OCI-LY7 (cell line): ENCODE data around the gene KCTD19. TPM values are rescaled to one million over a fixed set of nuclear protein-coding genes. Genes with fewer than 3 reads are reported as not detected.

ENCODE experiments used
- BruUV-seq: library from RNA; stranded (reverse); fragments of 400-500 nt; replicated peaks from 2 replicates; lab custom pipeline; 2021; lab: Mats Ljungman, UMichigan
- CTCF ChIA-PET: fragments of 300-600 bp; sonication (Branson Sonifier 250); formaldehyde crosslinking; loops from one replicate; lab custom pipeline; 2022; ENCODE audit warnings: antibody characterized with exemption; ENCODE audit not compliant: unreplicated experiment; lab: Charles Lee
- POLR2A ChIA-PET: fragments of 300-600 bp; sonication (Branson Sonifier 250); formaldehyde crosslinking; loops from one replicate; lab custom pipeline; 2022; ENCODE audit warnings: antibody characterized with exemption; lab: Charles Lee
- DNase-seq: peaks from one replicate; pipeline ENCODE4 v3.0.0-alpha.2; 2015; ENCODE audit warnings: low spot score
- H2AFZ ChIP-seq: fragments of 200-600 bp; sonication (generic), shearing (Covaris generic); 2 replicates; pipeline ENCODE4 v1.6.1; 2014; ENCODE audit warnings: mild to moderate bottlenecking, antibody characterized with exemption, low read length, moderate library complexity
- H3K27ac ChIP-seq: fragments of 200-600 bp; sonication (generic); 2 replicates; pipeline ENCODE4 v1.5.1; 2014; ENCODE audit warnings: mixed run types, low read depth, mild to moderate bottlenecking, moderate library complexity, low read length, inconsistent platforms; ENCODE audit not compliant: poor library complexity, severe bottlenecking
- H3K36me3 ChIP-seq: fragments of 200-600 bp; sonication (generic); 2 replicates; pipeline ENCODE4 v1.6.1; 2014; ENCODE audit warnings: mild to moderate bottlenecking, antibody characterized with exemption, low read length, moderate library complexity, mixed read lengths; ENCODE audit not compliant: insufficient read depth
- H3K4me1 ChIP-seq: fragments of 200-600 bp; sonication (generic); 2 replicates; pipeline ENCODE4 v1.5.1; 2014; ENCODE audit warnings: mild to moderate bottlenecking, low read length; ENCODE audit not compliant: insufficient read depth, poor library complexity, severe bottlenecking
- H3K4me2 ChIP-seq: fragments of 200-600 bp; sonication (generic); 2 replicates; pipeline ENCODE4 v1.6.1; 2014; ENCODE audit warnings: mild to moderate bottlenecking, low read length
- H3K4me3 ChIP-seq: fragments of 200-600 bp; sonication (generic); 2 replicates; pipeline ENCODE4 v1.5.1; 2014; ENCODE audit warnings: mild to moderate bottlenecking, low read depth, low read length; ENCODE audit not compliant: poor library complexity, severe bottlenecking
- H3K79me2 ChIP-seq: fragments of 200-600 bp; sonication (generic); 2 replicates; pipeline ENCODE4 v1.6.1; 2016; ENCODE audit warnings: low read depth, mild to moderate bottlenecking, low read length, moderate library complexity, mixed read lengths; ENCODE audit not compliant: insufficient read depth
- H3K9me2 ChIP-seq: fragments of 200-600 bp; sonication (generic); 2 replicates; pipeline ENCODE4 v1.6.1; 2016; ENCODE audit warnings: mild to moderate bottlenecking, low read length, mixed read lengths; ENCODE audit not compliant: insufficient read depth
- H3K9me3 ChIP-seq: fragments of 200-600 bp; sonication (generic); 2 replicates; pipeline ENCODE4 v1.6.1; 2014; ENCODE audit warnings: mild to moderate bottlenecking, mixed run types, low read length, mixed read lengths
- H4K20me1 ChIP-seq: fragments of 200-600 bp; sonication (generic); 2 replicates; pipeline ENCODE4 v1.6.1; 2014; ENCODE audit warnings: mild to moderate bottlenecking, antibody characterized with exemption, low read length, moderate library complexity, mixed read lengths; ENCODE audit not compliant: insufficient read depth
- EZH2phosphoT487 ChIP-seq: fragments of 200-600 bp; sonication (generic); IDR thresholded peaks from 2 replicates; pipeline ENCODE4 v1.6.1; 2018; ENCODE audit warnings: low read depth, borderline replicate concordance, mild to moderate bottlenecking, mixed run types, antibody characterized with exemption, low read length, moderate library complexity, mixed read lengths
- intact Hi-C: fragments of 100-400 bp; cut with micrococcal nuclease; formaldehyde crosslinking; loops from one replicate; pipeline ENCODE4 v1.10.0; 2022; ENCODE audit not compliant: unreplicated experiment
- total RNA-seq, 2 experiments: library from RNA; depleted of rRNA in 1 of 2; stranded (reverse); fragments of >200 nt in 1 of 2; shearing (Covaris generic) in 1 of 2; gene quantifications; 2 replicates each; pipeline ENCODE4 v1.2.3, GENCODE V29; 2014 to 2022
- TF ChIP-seq, protein P1 (sequence below): fragments of 200-600 bp; sonication (generic); conservative IDR thresholded peaks from 2 replicates; pipeline ENCODE4 v1.5.1; 2014; ENCODE audit warnings: mild to moderate bottlenecking, antibody characterized with exemption, low read length, moderate library complexity, mixed read lengths

Gene KCTD19
- total RNA-seq, 2 experiments from 2014 or later = 0.17 TPM; not detected in 1

DNA sequence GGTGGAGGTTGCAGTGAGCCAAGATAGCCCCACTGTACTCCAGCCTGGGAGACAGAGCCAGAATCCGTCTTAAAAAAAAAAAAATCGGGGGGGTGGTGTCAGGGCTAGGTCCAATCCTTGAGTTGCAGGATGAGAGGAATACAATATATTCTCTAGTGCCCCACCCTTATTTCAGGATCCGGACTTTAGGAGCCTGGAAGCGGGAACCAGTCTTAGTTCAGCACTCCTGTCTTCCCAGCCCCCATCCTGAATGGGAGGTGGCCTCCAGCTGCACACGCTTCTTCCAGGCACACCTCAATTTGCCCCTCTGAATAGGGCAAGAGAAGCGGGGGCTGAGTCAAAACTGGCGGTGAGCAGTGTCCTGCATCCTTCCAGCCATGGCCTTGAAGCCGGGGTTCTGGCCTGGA lies 80.9 kb downstream of the KCTD19 start:
- H3K4me1 ChIP-seq = peaks cover 61% of the 10 kb centered on the region
- no peaks in the 10 kb centered on the region; the same call in 1 of the 2 replicates for H3K79me2 ChIP-seq
- intact Hi-C loops = loop anchor here (1.0 to 2.0 kb wide), 2 partner anchors 53 to 86 kb away; partner anchors contain the start of genes E2F4, FBXL8 and TRADD
- H3K36me3 ChIP-seq = no peaks in the 10 kb centered on the region
- peak overlapping the region; percentile 70 for H3K27ac ChIP-seq
- CTCF ChIA-PET = interaction anchor here (0.7 kb wide), 1 partner anchor 53 kb away, joined by 4 read pairs; no protein-coding TSS in a partner anchor
- peak overlapping the region; percentile 94 for H3K4me2 ChIP-seq
- no peak for DNase-seq
- H4K20me1 ChIP-seq = no peaks in the 10 kb centered on the region
- peak overlapping the region; percentile 73 for H2AFZ ChIP-seq
- H3K4me3 ChIP-seq = peak overlapping the region; percentile 86
- H3K9me3 ChIP-seq = no peaks in the 10 kb centered on the region
- POLR2A ChIA-PET = interaction anchor here (0.7 to 2.5 kb wide), 5 partner anchors 9 to 234 kb away, joined by 3 to 8 read pairs (median 4); no protein-coding TSS in a partner anchor
- TF ChIP-seq, protein P1, sequence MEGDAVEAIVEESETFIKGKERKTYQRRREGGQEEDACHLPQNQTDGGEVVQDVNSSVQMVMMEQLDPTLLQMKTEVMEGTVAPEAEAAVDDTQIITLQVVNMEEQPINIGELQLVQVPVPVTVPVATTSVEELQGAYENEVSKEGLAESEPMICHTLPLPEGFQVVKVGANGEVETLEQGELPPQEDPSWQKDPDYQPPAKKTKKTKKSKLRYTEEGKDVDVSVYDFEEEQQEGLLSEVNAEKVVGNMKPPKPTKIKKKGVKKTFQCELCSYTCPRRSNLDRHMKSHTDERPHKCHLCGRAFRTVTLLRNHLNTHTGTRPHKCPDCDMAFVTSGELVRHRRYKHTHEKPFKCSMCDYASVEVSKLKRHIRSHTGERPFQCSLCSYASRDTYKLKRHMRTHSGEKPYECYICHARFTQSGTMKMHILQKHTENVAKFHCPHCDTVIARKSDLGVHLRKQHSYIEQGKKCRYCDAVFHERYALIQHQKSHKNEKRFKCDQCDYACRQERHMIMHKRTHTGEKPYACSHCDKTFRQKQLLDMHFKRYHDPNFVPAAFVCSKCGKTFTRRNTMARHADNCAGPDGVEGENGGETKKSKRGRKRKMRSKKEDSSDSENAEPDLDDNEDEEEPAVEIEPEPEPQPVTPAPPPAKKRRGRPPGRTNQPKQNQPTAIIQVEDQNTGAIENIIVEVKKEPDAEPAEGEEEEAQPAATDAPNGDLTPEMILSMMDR = no peak
- TF ChIP-seq EZH2phosphoT487 = no peak
- no peaks in the 10 kb centered on the region for H3K9me2 ChIP-seq
- no TSS peak for BruUV-seq

DNA sequence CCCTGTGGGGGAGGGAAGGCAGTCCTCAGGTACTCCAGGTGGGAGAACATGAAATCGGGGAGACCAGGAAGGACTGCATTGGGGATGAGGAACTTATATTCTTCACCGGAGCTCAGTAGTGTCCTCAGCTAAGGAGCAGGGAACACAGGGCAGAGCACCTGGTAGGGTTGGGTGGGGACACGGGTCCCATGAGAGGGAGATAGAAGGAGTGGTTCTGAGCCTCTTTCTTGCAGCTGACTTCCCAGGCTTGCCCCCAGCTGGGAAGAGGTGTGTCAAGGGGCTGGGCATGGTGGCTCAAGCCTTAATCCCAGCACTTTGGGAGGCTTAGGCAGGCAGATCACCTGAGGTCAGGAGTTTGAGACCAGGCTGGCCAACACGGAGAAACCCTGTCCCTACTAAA lies 81.4 kb downstream of the KCTD19 start:
- POLR2A ChIA-PET = interaction anchor here (0.5 to 2.5 kb wide), 8 partner anchors 9 to 456 kb away, joined by 3 to 11 read pairs (median 3); partner anchors contain the start of gene TMEM208
- Histone ChIP-seq H3K9me3 (no peaks in the 10 kb centered on the region), H3K4me1 (peaks cover 61% of the 10 kb centered on the region), H3K9me2 (no peaks in the 10 kb centered on the region), H3K4me3 (peak overlapping the region; percentile 86), H3K36me3 (no peaks in the 10 kb centered on the region), H3K4me2 (peak overlapping the region; percentile 94), H3K27ac (peak overlapping the region; percentile 70), H4K20me1 (no peaks in the 10 kb centered on the region), H3K79me2 (no peaks in the 10 kb centered on the region; the same call in 1 of the 2 replicates), H2AFZ (no peak overlapping the region)
- intact Hi-C loops = no loop called here
- BruUV-seq = no TSS peak
- no peak for TF ChIP-seq EZH2phosphoT487
- TF ChIP-seq, protein P1 = no peak
- DNase-seq = no peak
- CTCF ChIA-PET = interaction anchor here (1.4 kb wide), 1 partner anchor 18 kb away, joined by 4 read pairs; the partner anchor contains the start of gene TMEM208
